CD14-positive monocyte (primary cell): ENCODE measurements around the gene KLHL6. TPM values are rescaled to one million over a fixed set of nuclear protein-coding genes. Genes with fewer than 3 reads are reported as not detected.
A peak's percentile ranks its signal among the peaks of the same experiment; 100 is the strongest.

ENCODE experiments used
- DNase-seq, 3 donors: peaks; one replicate each; pipeline ENCODE4 v3.0.0-alpha.2; 2011 to 2022
- H2AFZ ChIP-seq: 2 replicates; pipeline ENCODE4 v1.6.0; 2012; ENCODE audit warnings: mild to moderate bottlenecking, low read depth, low read length, inconsistent platforms; ENCODE audit not compliant: insufficient read depth, poor library complexity, severe bottlenecking
- H3K27ac ChIP-seq, 2 donors: 1 replicate in 1 of 2; 2 replicates in 1 of 2; pipeline ENCODE4 v1.5.1; 2012 to 2013; ENCODE audit warnings: low read length in 2 of 2, control low read depth in 1 of 2, inconsistent platforms in 1 of 2, low read depth in 1 of 2, mild to moderate bottlenecking in 1 of 2
- H3K27me3 ChIP-seq, 2 donors: one replicate each; pipeline versions ENCODE4 v1.6.0 to v1.6.1; 2011 to 2013; ENCODE audit warnings: low read length in 2 of 2; ENCODE audit not compliant: control insufficient read depth in 2 of 2, insufficient read depth in 2 of 2
- H3K36me3 ChIP-seq, 2 donors: replicated peaks in 1 of 2; 1 replicate in 1 of 2; 2 replicates in 1 of 2; pipeline versions ENCODE4 v1.5.1 to v1.6.1; 2012 to 2013; ENCODE audit warnings: low read length in 2 of 2, control low read depth in 1 of 2, inconsistent platforms in 1 of 2, mild to moderate bottlenecking in 1 of 2; ENCODE audit not compliant: insufficient read depth in 2 of 2, control insufficient read depth in 1 of 2
- H3K4me1 ChIP-seq, 2 donors: 1 replicate in 1 of 2; 2 replicates in 1 of 2; pipeline versions ENCODE4 v1.5.1 to v1.6.1; 2012 to 2013; ENCODE audit warnings: low read length in 2 of 2, control low read depth in 1 of 2, inconsistent platforms in 1 of 2, mild to moderate bottlenecking in 1 of 2, moderate library complexity in 1 of 2; ENCODE audit not compliant: insufficient read depth in 2 of 2, control insufficient read depth in 1 of 2
- H3K4me2 ChIP-seq: replicated peaks from 2 replicates; pipeline ENCODE3; 2012; ENCODE audit warnings: low read length, moderate library complexity, mild to moderate bottlenecking; ENCODE audit not compliant: poor library complexity, severe bottlenecking; ENCODE audit errors: extremely low read depth
- H3K4me3 ChIP-seq, 3 experiments: fragments of 200-600 bp in 1 of 3; sonication (generic) in 1 of 3; replicated peaks in 1 of 3; 1 replicate in 2 of 3; 2 replicates in 1 of 3; pipeline ENCODE4 v1.5.1; 2011 to 2013; ENCODE audit warnings: low read length in 3 of 3, mild to moderate bottlenecking in 3 of 3, control low read depth in 2 of 3, low read depth in 2 of 3, inconsistent platforms in 1 of 3, moderate library complexity in 1 of 3
- H3K79me2 ChIP-seq: 2 replicates; pipeline ENCODE4 v1.6.0; 2012; ENCODE audit warnings: mild to moderate bottlenecking, control low read depth, inconsistent platforms, low read length, moderate library complexity; ENCODE audit not compliant: insufficient read depth
- H3K9ac ChIP-seq: 2 replicates; pipeline ENCODE4 v1.6.0; 2017; ENCODE audit warnings: low read length, mild to moderate bottlenecking; ENCODE audit not compliant: insufficient read depth, poor library complexity, severe bottlenecking
- H3K9me3 ChIP-seq, 2 donors: replicated peaks in 1 of 2; 1 replicate in 1 of 2; 2 replicates in 1 of 2; pipeline versions ENCODE4 v1.5.1 to v1.6.1; 2012 to 2013; ENCODE audit warnings: low read length in 2 of 2, control low read depth in 1 of 2; ENCODE audit not compliant: control insufficient read depth in 1 of 2, insufficient read depth in 1 of 2
- H4K20me1 ChIP-seq: 2 replicates; pipeline ENCODE4 v1.6.0; 2012; ENCODE audit warnings: mild to moderate bottlenecking, low read length, control low read depth, moderate library complexity; ENCODE audit not compliant: insufficient read depth
- H3K27ac Mint-ChIP-seq, 7 donors: one replicate each; pipeline ENCODE4 v1.8.0; 2020; ENCODE audit warnings: mild to moderate bottlenecking in 7 of 7, mixed read lengths in 7 of 7, moderate library complexity in 6 of 7, inconsistent platforms in 2 of 7
- H3K27me3 Mint-ChIP-seq, 3 donors: one replicate each; pipeline ENCODE4 v1.8.0; 2021 to 2022; ENCODE audit warnings: low read depth in 3 of 3, mild to moderate bottlenecking in 3 of 3, mixed read lengths in 3 of 3, moderate library complexity in 3 of 3, inconsistent platforms in 1 of 3
- H3K36me3 Mint-ChIP-seq, 2 donors: one replicate each; pipeline ENCODE4 v1.8.0; 2020; ENCODE audit warnings: mixed read lengths in 2 of 2, inconsistent platforms in 1 of 2, mild to moderate bottlenecking in 1 of 2
- H3K4me1 Mint-ChIP-seq: one replicate; pipeline ENCODE4 v1.8.0; 2020; ENCODE audit warnings: mild to moderate bottlenecking, mixed read lengths
- H3K4me3 Mint-ChIP-seq, 2 donors: one replicate each; pipeline ENCODE4 v1.8.0; 2020; ENCODE audit warnings: mild to moderate bottlenecking in 2 of 2, mixed read lengths in 2 of 2, moderate library complexity in 1 of 2
- H3K9me3 Mint-ChIP-seq, 7 donors: one replicate each; pipeline ENCODE4 v1.8.0; 2020 to 2022; ENCODE audit warnings: mixed read lengths in 7 of 7, mild to moderate bottlenecking in 6 of 7, moderate library complexity in 6 of 7, inconsistent platforms in 2 of 7
- CTCF ChIP-seq: fragments of 200-600 bp; IDR thresholded peaks from one replicate; pipeline ENCODE4 v1.8.0; 2022; ENCODE audit warnings: antibody characterized with exemption, mild to moderate bottlenecking
- WGBS: methylation state at CpG from one replicate; pipeline ENCODE4 v1.1.5; 2013; ENCODE audit warnings: missing lambda C conversion rate; ENCODE audit not compliant: insufficient coverage; 5-methylcytosine and 5-hydroxymethylcytosine counted together
- intact Hi-C, 2 donors: fragments of 100-400 bp; cut with micrococcal nuclease; formaldehyde crosslinking; loops; one replicate each; pipeline versions ENCODE4 v1.15.0 to v1.15.1; 2023
- polyA plus RNA-seq, 3 donors: library from polyadenylated mRNA; depleted of rRNA in 1 of 3; unstranded in 2 of 3; stranded (reverse) in 1 of 3; fragments of 300-500 nt in 2 of 3; fragments of >200 nt in 1 of 3; fragmentation: Illumina TruSeq in 2 of 3; gene quantifications; 1 replicate in 2 of 3; 2 replicates in 1 of 3; pipeline ENCODE4 v1.2.3, GENCODE V29; 2012 to 2021

Gene KLHL6
- polyA plus RNA-seq, 3 donors: 5.7 to 15.2 (median 10.6) TPM

- H3K27me3 Mint-ChIP-seq: peaks cover 0 to 1% (median 1%) of the 10 kb centered on the region in 3 donors
- Histone ChIP-seq H3K4me3 (peak overlapping the region in 2 of 3 experiments; percentile 13 to 44), H3K79me2 (no peaks in the 10 kb centered on the region), H2AFZ (peak overlapping the region; percentile 42), H3K9ac (no peak overlapping the region), H3K27me3 (no peaks in the 10 kb centered on the region), H3K4me2 (peak overlapping the region; percentile 48), H3K9me3 (no peaks in the 10 kb centered on the region), H3K36me3 (no peaks in the 10 kb centered on the region), H3K4me1 (peaks cover 22 to 28% of the 10 kb centered on the region in 2 donors), H4K20me1 (no peaks in the 10 kb centered on the region), H3K27ac (no peak overlapping the region)
- peak; percentile 16 to 37 (median 25) for DNase-seq
- 30% methylated on average over 2 of the region's 6 CpGs for WGBS
- peak overlapping the region; percentile 21 to 81 for H3K4me3 Mint-ChIP-seq
- peaks cover 31% of the 10 kb centered on the region for H3K4me1 Mint-ChIP-seq
- TF ChIP-seq CTCF: peak; percentile 59
- peak overlapping the region in 3 of 7 donors; percentile 48 to 75 (median 51) for H3K27ac Mint-ChIP-seq
- intact Hi-C loops: no loop called here
- H3K36me3 Mint-ChIP-seq: peaks cover 0 to 2% of the 10 kb centered on the region in 2 donors
- H3K9me3 Mint-ChIP-seq: peaks cover 3 to 10% (median 6%) of the 10 kb centered on the region in 7 donors
Observed at GRCh38 chr3:183591881-183592521, 36.5 kb upstream of the KLHL6 start.

- Histone ChIP-seq H3K4me2 (no peak overlapping the region), H3K9ac (no peak overlapping the region), H3K27me3 (no peaks in the 10 kb centered on the region), H3K4me1 (peaks cover 28 to 35% of the 10 kb centered on the region in 2 donors), H3K9me3 (no peaks in the 10 kb centered on the region), H4K20me1 (no peaks in the 10 kb centered on the region), H3K4me3 (no peak overlapping the region), H3K36me3 (no peaks in the 10 kb centered on the region), H3K27ac (no peak overlapping the region), H3K79me2 (no peaks in the 10 kb centered on the region), H2AFZ (no peak overlapping the region)
- no peak for DNase-seq
- peaks cover 0 to 4% (median 1%) of the 10 kb centered on the region in 7 donors for H3K9me3 Mint-ChIP-seq
- H3K27me3 Mint-ChIP-seq: peaks cover 0 to 2% (median 1%) of the 10 kb centered on the region in 3 donors
- H3K36me3 Mint-ChIP-seq: peaks cover 0 to 2% of the 10 kb centered on the region in 2 donors
- no peak overlapping the region for H3K27ac Mint-ChIP-seq
- intact Hi-C loops: no loop called here
- H3K4me1 Mint-ChIP-seq: peaks cover 37% of the 10 kb centered on the region
- 100% methylated on average over 3 of the region's 6 CpGs for WGBS
- no peak overlapping the region for H3K4me3 Mint-ChIP-seq
- TF ChIP-seq CTCF: no peak
Observed at GRCh38 chr3:183590442-183590841, 34.9 kb upstream of the KLHL6 start.
